WTC11 (cell line): Measurements from ENCODE around the gene RTN4RL1. TPM values are rescaled to one million over a fixed set of nuclear protein-coding genes. Genes with fewer than 3 reads are reported as not detected.

Experiments
- ATAC-seq: fragments of 200-7000 bp; cut with Tn5 transposase; 2 replicates; pipeline ENCODE4 v1.10.0; 2021; ENCODE audit warnings: mild to moderate bottlenecking, moderate library complexity
- CTCF ChIA-PET: fragments of 300-600 bp; sonication (Branson Sonifier 250); formaldehyde crosslinking; loops from one replicate; lab custom pipeline; 2021; ENCODE audit warnings: antibody characterized with exemption; lab: Charles Lee
- POLR2A ChIA-PET: fragments of 350-600 bp; sonication (Branson Sonifier 250); formaldehyde crosslinking; loops from one replicate; lab custom pipeline; 2021; ENCODE audit warnings: antibody characterized with exemption; lab: Charles Lee
- DNase-seq: peaks from one replicate; pipeline ENCODE4 v3.0.0; 2021; ENCODE audit warnings: low spot score
- H3K27ac Mint-ChIP-seq: 2 replicates; pipeline ENCODE4 v1.8.0; 2021; ENCODE audit warnings: mixed read lengths
- H3K27me3 Mint-ChIP-seq: 2 replicates; pipeline ENCODE4 v1.8.0; 2021; ENCODE audit warnings: low read depth, mild to moderate bottlenecking, moderate library complexity, mixed read lengths
- H3K36me3 Mint-ChIP-seq: 2 replicates; pipeline ENCODE4 v1.8.0; 2021; ENCODE audit warnings: mixed read lengths
- H3K4me1 Mint-ChIP-seq: 2 replicates; pipeline ENCODE4 v1.8.0; 2022; ENCODE audit warnings: mixed read lengths
- H3K4me3 Mint-ChIP-seq: 2 replicates; pipeline ENCODE4 v1.8.0; 2021; ENCODE audit warnings: mild to moderate bottlenecking, moderate library complexity, mixed read lengths
- H3K9me3 Mint-ChIP-seq: 2 replicates; pipeline ENCODE4 v1.8.0; 2021; ENCODE audit warnings: mixed read lengths
- AR ChIP-seq: fragments of 250-450 bp; sonication (Bioruptor Pico); IDR thresholded peaks from 2 replicates; pipeline ENCODE4 v1.9.0; 2021; ENCODE audit warnings: mild to moderate bottlenecking
- ATF6 ChIP-seq: sonication (generic); formaldehyde crosslinking; IDR thresholded peaks from 2 replicates; pipeline ENCODE4 v1.8.1; 2023; ENCODE audit warnings: mild to moderate bottlenecking, missing genetic modification reagents
- CREB1 ChIP-seq: sonication (generic); formaldehyde crosslinking; IDR thresholded peaks from 2 replicates; pipeline ENCODE4 v1.8.0; 2023; ENCODE audit warnings: mild to moderate bottlenecking, missing genetic modification reagents
- ETV6 ChIP-seq: sonication (generic); formaldehyde crosslinking; IDR thresholded peaks from 2 replicates; pipeline ENCODE4 v1.8.1; 2022; ENCODE audit warnings: mild to moderate bottlenecking, missing genetic modification reagents
- MLX ChIP-seq: sonication (generic); formaldehyde crosslinking; IDR thresholded peaks from 2 replicates; pipeline ENCODE4 v1.8.1; 2023; ENCODE audit warnings: mild to moderate bottlenecking, missing genetic modification reagents, moderate library complexity
- MYBL2 ChIP-seq: sonication (generic); formaldehyde crosslinking; IDR thresholded peaks from 2 replicates; pipeline ENCODE4 v1.8.1; 2023; ENCODE audit warnings: mild to moderate bottlenecking, moderate library complexity, missing genetic modification reagents
- NR3C1 ChIP-seq: sonication (generic); formaldehyde crosslinking; conservative IDR thresholded peaks from 2 replicates; pipeline ENCODE4 v1.8.1; 2023; ENCODE audit warnings: low read depth, mild to moderate bottlenecking, missing genetic modification reagents
- SMAD4 ChIP-seq: sonication (generic); formaldehyde crosslinking; IDR thresholded peaks from 2 replicates; pipeline ENCODE4 v1.8.0; 2022; ENCODE audit warnings: mild to moderate bottlenecking, missing genetic modification reagents
- SP1 ChIP-seq: sonication (generic); formaldehyde crosslinking; conservative IDR thresholded peaks from 2 replicates; pipeline ENCODE4 v1.8.1; 2022; ENCODE audit warnings: missing genetic modification reagents
- TEAD4 ChIP-seq: sonication (generic); formaldehyde crosslinking; IDR thresholded peaks from 2 replicates; pipeline ENCODE4 v1.8.0; 2022; ENCODE audit warnings: mild to moderate bottlenecking, missing genetic modification reagents
- ZNF219 ChIP-seq: sonication (generic); formaldehyde crosslinking; IDR thresholded peaks from 2 replicates; pipeline ENCODE4 v1.8.0; 2023; ENCODE audit warnings: missing genetic modification reagents, mild to moderate bottlenecking, borderline replicate concordance
- ZNF263 ChIP-seq: sonication (generic); formaldehyde crosslinking; IDR thresholded peaks from 2 replicates; pipeline ENCODE4 v1.8.1; 2022; ENCODE audit warnings: low read depth, mild to moderate bottlenecking, moderate library complexity, missing genetic modification reagents
- ZNF281 ChIP-seq: sonication (generic); formaldehyde crosslinking; IDR thresholded peaks from 2 replicates; pipeline ENCODE4 v1.8.0; 2023; ENCODE audit warnings: mild to moderate bottlenecking, missing genetic modification reagents
- ZNF512 ChIP-seq: sonication (generic); formaldehyde crosslinking; IDR thresholded peaks from 2 replicates; pipeline ENCODE4 v1.8.1; 2022; ENCODE audit warnings: missing genetic modification reagents, borderline replicate concordance
- total RNA-seq: library from RNA; stranded (reverse); gene quantifications from 3 replicates; pipeline ENCODE4 v1.2.3, GENCODE V29; 2021

RTN4RL1 gene
- total RNA-seq, 1 experiment from 2014 or later, result 0.72 TPM

GRCh38 chr17:2063261-2064146 lies 38.4 kb upstream of the RTN4RL1 start:
- Mint-ChIP-seq H3K36me3 (peaks cover 3% of the 10 kb centered on the region), H3K9me3 (no peaks in the 10 kb centered on the region), H3K27me3 (peaks cover 27% of the 10 kb centered on the region), H3K4me3 (no peak overlapping the region), H3K27ac (0 out of 2 replicates have a peak overlapping the region, but pooled peaks have one; percentile 53), H3K4me1 (peaks cover 36% of the 10 kb centered on the region)
- CTCF ChIA-PET, result interaction anchor here (1.1 to 11.0 kb wide), 6 partner anchors 7 to 181 kb away, joined by 3 to 96 read pairs (median 6); partner anchors contain the start of gene HIC1
- no peak for DNase-seq
- POLR2A ChIA-PET, result interaction anchor here (0.5 kb wide), 1 partner anchor 1260 kb away, joined by 3 read pairs; no protein-coding TSS in a partner anchor
- no peak for TF ChIP-seq ETV6 (CRISPR knock-in tag)
- TF ChIP-seq ZNF512 (CRISPR knock-in tag), result no peak
- TF ChIP-seq MLX (CRISPR knock-in tag), result no peak
- no peak for TF ChIP-seq MYBL2 (CRISPR knock-in tag)
- no peak for TF ChIP-seq SP1 (CRISPR knock-in tag)
- no peak for TF ChIP-seq CREB1
- TF ChIP-seq ZNF281 (CRISPR knock-in tag), result no peak
- TF ChIP-seq ZNF219 (CRISPR knock-in tag), result no peak
- TF ChIP-seq NR3C1 (CRISPR knock-in tag), result no peak
- no peak for TF ChIP-seq ZNF263 (CRISPR knock-in tag)
- no peak for TF ChIP-seq AR
- TF ChIP-seq ATF6 (CRISPR knock-in tag), result no peak
- TF ChIP-seq SMAD4 (CRISPR knock-in tag), result no peak
- TF ChIP-seq TEAD4 (CRISPR knock-in tag), result no peak
- no peak for ATAC-seq
